B cell (primary cell): ENCODE results near the gene RPA1.

ENCODE experiments used
- EZH2 ChIP-seq: IDR thresholded peaks from 2 replicates; pipeline ENCODE4 v1.6.1; 2012; ENCODE audit warnings: borderline replicate concordance, low read depth, mild to moderate bottlenecking, moderate library complexity, low read length; ENCODE audit not compliant: insufficient read depth, poor library complexity, severe bottlenecking
- TF ChIP-seq, protein P1 (sequence below): fragments of 200-600 bp; IDR thresholded peaks from one replicate; pipeline ENCODE4 v1.8.0; 2022; ENCODE audit warnings: antibody characterized with exemption, mild to moderate bottlenecking

DNA sequence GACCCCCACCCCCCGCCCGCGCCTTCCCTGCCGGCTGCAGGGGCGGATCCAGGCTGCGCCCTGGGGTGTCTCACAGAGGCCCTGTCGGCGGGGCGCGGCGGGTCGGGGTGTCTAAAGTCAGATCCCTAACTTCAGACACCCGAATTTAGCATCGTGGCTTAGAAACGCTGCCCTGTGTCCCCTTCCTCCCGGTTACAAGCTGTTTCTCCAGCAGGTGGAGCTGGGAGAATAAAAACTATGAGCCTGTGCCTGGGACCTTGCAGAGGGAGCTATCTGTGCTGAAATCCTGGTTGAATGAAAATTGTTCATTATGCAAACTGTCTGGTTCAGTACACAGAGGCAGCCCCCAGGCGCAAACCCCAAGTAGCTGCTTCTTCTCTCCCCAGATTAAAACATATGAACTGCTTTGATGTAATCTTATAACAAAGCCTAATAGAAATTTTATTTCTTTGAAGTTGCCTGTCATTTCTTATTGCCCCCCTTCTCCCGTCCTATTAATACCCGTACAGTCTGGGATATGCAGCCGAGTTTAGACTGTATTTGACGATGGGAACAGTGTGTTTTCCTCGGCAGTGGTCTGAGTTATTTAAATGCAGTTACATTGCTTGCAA, 79.0 kb downstream of the RPA1 start:
- TF ChIP-seq, protein P1, sequence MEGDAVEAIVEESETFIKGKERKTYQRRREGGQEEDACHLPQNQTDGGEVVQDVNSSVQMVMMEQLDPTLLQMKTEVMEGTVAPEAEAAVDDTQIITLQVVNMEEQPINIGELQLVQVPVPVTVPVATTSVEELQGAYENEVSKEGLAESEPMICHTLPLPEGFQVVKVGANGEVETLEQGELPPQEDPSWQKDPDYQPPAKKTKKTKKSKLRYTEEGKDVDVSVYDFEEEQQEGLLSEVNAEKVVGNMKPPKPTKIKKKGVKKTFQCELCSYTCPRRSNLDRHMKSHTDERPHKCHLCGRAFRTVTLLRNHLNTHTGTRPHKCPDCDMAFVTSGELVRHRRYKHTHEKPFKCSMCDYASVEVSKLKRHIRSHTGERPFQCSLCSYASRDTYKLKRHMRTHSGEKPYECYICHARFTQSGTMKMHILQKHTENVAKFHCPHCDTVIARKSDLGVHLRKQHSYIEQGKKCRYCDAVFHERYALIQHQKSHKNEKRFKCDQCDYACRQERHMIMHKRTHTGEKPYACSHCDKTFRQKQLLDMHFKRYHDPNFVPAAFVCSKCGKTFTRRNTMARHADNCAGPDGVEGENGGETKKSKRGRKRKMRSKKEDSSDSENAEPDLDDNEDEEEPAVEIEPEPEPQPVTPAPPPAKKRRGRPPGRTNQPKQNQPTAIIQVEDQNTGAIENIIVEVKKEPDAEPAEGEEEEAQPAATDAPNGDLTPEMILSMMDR = no peak
- TF ChIP-seq EZH2 = no peak
